ENCODE measurements around the gene MIGA2.

The MIGA2 gene

DNA sequence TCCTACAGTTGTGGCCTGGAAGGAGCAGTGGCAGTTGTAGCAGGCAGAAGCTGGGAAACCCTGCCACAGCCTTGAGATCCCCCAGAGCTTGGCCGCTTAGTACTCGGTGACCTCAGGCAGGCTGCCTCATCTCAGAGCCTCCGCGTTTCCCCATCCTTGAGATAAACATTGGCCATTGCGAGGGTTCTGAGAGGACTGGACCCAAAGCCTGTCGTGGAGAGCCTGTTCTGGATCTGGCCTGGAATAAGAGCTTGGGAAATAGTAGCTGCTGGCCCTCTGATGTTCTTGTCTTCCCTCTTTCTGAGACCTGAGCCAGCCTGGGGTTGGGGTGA lies 1.3 kb downstream of the MIGA2 start:
- no peak for DNase-seq

GRCh38 chr9:129038109-129038852 lies 1.9 kb downstream of the MIGA2 start:
- DNase-seq: no peak

- DNase-seq: no peak
Observed at GRCh38 chr9:129040113-129040643, 3.8 kb downstream of the MIGA2 start.

DNA sequence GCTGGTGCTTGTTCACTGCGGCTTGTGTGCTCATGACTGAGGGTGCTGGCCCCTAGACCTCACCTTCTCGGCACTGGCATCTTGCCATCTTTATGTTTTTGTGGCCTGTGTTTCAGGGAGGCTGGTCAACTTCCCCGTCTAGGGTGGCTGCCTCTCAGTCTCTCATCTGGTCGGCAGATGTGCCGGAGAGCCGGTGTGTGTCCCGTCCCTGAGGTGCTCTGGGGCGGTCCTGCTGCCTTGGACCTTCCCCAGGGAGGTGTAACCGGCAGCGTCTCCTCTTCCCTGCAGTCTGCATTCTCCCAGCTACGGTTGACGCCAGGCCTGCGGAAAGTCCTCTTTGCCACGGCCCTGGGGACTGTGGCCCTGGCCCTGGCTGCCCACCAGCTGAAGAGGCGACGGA lies 5.6 kb downstream of the MIGA2 start:
- DNase-seq: no peak

- DNase-seq: peak; percentile 31
Observed at GRCh38 chr9:129052592-129052991, 16.2 kb downstream of the MIGA2 start.

GRCh38 chr9:129053020-129053419 lies 16.6 kb downstream of the MIGA2 start:
- DNase-seq: no peak

- DNase-seq: no peak
Observed at GRCh38 chr9:129054163-129054851, 17.9 kb downstream of the MIGA2 start.

- DNase-seq: no peak
Observed at GRCh38 chr9:129058965-129059795, 22.8 kb downstream of the MIGA2 start.

- DNase-seq: no peak
Observed at GRCh38 chr9:129059796-129060785, 23.7 kb downstream of the MIGA2 start.

- DNase-seq: no peak
Observed at GRCh38 chr9:129060991-129061390, 24.6 kb downstream of the MIGA2 start.

DNA sequence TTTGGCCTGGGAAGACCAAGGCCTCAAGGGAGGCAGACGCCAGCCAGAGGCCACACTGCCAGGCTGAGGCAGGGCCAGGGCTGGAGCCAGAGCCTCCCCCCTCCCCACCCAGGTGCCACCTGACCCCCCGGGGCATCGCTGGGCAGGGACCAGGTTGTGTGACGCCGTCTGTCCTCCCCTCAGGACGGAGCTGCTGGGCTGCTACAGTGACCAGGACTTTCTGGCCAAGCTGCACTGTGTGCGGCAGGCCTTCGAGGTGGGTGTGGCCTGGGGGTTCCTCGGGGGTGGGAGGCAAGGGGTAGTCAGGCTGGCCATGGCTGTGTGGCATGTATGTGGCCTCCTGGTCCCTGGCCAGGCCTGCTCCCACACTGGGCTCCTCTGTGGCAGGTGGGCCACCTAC lies 26.6 kb downstream of the MIGA2 start:
- no peak for DNase-seq

- no peak for DNase-seq
Observed at GRCh38 chr9:129064499-129064908, 28.1 kb downstream of the MIGA2 start.

DNA sequence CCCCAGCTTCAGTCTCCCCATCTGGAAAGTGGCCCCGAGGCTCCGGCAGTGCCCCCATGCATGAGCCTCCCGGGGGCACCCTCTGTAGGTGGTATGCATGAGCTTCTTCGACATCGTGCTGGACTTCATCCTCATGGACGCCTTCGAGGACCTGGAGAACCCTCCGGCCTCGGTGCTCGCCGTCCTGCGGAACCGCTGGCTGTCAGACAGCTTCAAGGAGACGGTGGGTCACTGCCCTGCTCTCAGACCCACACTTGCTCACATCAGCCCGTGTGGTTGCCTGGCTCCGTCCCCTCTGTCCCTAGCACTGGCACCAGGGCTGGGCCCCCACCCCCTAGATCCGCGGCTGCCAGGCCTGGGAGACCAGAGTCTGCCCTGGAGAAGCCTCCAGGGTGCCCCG lies 31.7 kb downstream of the MIGA2 start:
- DNase-seq: no peak

GRCh38 chr9:129068990-129069861 lies 32.8 kb downstream of the MIGA2 start:
- no peak for DNase-seq

GRCh38 chr9:129069862-129070641 lies 33.6 kb downstream of the MIGA2 start:
- no peak for DNase-seq

DNA sequence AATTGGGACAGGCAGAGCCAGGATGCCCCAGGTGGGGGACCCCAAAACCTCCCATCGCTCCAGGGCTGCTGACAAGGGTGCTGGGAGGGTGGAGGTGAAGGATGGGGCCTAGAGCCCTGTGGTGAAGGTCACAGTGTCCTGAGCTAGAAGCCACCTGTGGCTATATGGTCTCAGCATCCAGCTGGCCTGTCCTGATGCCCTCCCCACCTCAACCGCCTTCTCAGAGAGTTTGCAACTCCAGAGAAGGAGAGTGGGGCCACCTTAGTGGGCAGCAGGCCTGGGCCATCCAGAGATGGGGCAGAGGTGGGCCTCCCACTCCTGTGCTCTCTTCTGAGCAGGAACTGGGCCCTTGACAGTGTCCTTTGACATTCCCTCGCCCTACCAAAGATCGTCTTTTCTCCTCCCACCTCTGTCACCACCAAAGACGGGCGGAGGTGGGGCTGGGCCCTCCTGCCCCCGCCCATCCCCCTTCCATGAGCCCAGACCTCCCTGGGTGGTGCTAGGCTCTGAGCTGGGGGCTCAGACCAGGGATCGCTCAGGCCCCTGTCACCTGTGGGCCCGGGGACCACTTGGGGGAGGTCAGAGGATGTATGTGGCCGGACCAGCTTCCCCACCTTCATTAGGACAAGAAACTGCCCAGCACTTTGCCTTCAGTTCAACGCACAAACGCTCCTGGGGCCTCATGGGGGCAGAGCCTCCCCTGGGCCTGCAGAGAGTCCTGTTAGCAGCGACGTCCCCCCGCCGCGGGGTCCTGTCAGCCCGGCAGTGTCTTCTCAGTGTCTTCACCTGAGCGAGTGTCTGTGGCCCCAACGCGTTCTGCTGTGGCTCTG lies 34.5 kb downstream of the MIGA2 start:
- DNase-seq: no peak

DNA sequence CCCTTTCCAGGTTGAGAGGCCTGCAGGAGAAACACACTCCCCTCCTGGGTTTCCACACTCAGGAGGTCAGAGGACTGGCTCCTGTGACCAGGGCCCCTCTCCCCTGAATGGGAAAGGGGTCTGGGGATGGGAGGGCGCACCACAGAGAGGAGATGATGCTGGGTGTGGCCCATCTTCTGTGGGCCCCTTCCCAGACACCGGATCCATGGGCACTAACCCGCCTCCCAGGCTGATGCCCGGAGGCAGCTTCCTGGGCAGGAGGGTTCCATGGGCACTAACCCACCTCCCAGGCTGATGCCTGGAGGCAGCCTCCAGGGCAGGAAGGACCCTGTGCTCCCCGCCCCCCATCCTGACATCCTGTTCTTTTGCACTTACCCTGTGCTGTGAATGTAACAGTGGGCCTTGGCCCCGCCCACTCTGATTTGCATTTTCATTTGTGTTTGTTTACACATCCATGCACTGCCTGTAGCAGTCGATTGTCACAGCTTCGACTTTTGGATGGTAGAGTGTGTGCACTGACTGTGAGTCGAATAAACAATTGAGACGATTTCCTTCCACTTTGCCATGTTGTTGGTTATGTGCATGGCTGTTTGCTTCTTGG lies 35.2 kb downstream of the MIGA2 start:
- DNase-seq: no peak

DNA sequence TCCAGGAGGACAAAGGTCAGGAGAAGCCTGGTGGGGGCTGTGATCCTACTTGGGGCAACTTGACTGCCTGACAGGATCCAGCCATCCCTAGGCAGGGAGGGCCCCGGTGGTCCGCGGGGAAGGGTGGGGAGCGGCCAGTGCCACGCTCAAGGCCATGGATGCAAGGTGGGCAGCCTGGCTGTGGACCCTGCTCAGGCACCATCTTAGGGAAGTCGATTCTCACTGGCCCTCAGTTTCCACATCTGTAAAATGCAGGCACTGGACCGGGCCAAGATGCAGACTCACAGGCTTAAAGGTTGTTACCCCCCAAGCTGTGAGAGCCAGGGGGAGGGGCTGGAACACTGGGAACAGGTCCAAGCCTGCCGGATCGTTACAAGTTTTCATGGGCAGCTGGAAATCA lies 35.7 kb downstream of the MIGA2 start:
- DNase-seq: no peak

DNA sequence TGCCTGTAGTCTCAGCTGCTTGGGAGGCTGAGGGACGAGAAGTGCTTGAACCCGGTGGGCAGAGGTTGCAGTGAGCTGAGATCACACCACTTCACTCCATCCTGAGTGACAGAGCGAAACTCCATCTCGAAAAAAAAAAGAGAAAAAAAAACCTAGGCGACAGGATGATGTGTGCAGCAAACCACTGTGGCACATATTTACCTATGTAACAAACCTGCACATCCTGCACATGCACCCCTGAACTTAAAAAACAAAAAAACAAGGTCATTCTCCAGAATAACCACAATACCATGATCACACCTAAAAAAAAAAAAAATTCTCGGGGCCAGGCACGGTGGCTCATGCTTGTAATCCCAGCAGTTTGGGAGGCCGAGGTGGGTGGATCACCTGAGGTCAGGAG lies 37.0 kb downstream of the MIGA2 start:
- no peak for DNase-seq
